IMR-90 (cell line): ENCODE measurements around the gene URI1. TPM values are rescaled to one million over a fixed set of nuclear protein-coding genes. Genes with fewer than 3 reads are reported as not detected.

Source experiments
- ATAC-seq: fragments of 200-7000 bp; cut with Tn5 transposase; 2 replicates; pipeline ENCODE4 v1.9.1; 2020; ENCODE audit warnings: low read depth, mild to moderate bottlenecking, moderate library complexity
- BruUV-seq: library from RNA; stranded (reverse); fragments of 400-500 nt; replicated peaks from 2 replicates; lab custom pipeline; 2021; lab: Mats Ljungman, UMichigan
- CTCF ChIA-PET: fragments of 300-600 bp; formaldehyde crosslinking; extraction: SDS; loops from one replicate; lab custom pipeline; 2021; ENCODE audit warnings: antibody characterized with exemption; lab: Yijun Ruan, JAX
- POLR2A ChIA-PET: fragments of 300-600 bp; sonication (Branson Sonifier 250); formaldehyde crosslinking; loops from one replicate; lab custom pipeline; 2022; ENCODE audit warnings: antibody characterized with exemption; ENCODE audit not compliant: unreplicated experiment; lab: Charles Lee
- DNase-seq: peaks from one replicate; pipeline ENCODE4 v3.0.0; 2013
- H2AFZ ChIP-seq: replicated peaks from 2 replicates; pipeline ENCODE3; 2013; ENCODE audit warnings: low read length, mild to moderate bottlenecking; ENCODE audit not compliant: poor library complexity
- H2AK5ac ChIP-seq: 2 replicates; pipeline ENCODE4 v1.6.1; 2013; ENCODE audit warnings: low read depth, low read length, inconsistent platforms
- H2AK9ac ChIP-seq: replicated peaks from 2 replicates; pipeline ENCODE3; 2013; ENCODE audit warnings: mild to moderate bottlenecking, low read depth, low read length, moderate library complexity; ENCODE audit not compliant: poor library complexity
- H2BK120ac ChIP-seq: 2 replicates; pipeline ENCODE4 v1.6.1; 2013; ENCODE audit warnings: low read depth, low read length, inconsistent platforms
- H2BK15ac ChIP-seq: 3 replicates; pipeline ENCODE4 v1.6.1; 2013; ENCODE audit warnings: low read depth, low read length, inconsistent platforms
- H2BK20ac ChIP-seq: 2 replicates; pipeline ENCODE4 v1.6.1; 2013; ENCODE audit warnings: low read depth, mild to moderate bottlenecking, inconsistent platforms, low read length, moderate library complexity
- H2BK5ac ChIP-seq: 2 replicates; pipeline ENCODE4 v1.6.1; 2013; ENCODE audit warnings: mild to moderate bottlenecking, low read depth, low read length, inconsistent platforms; ENCODE audit not compliant: poor library complexity, severe bottlenecking
- H3K14ac ChIP-seq: replicated peaks from 2 replicates; pipeline ENCODE4 v1.6.1; 2013; ENCODE audit warnings: low read depth, low read length, inconsistent platforms
- H3K18ac ChIP-seq: 2 replicates; pipeline ENCODE4 v1.6.1; 2013; ENCODE audit warnings: low read depth, low read length, control low read depth
- H3K23ac ChIP-seq: 2 replicates; pipeline ENCODE4 v1.6.1; 2013; ENCODE audit warnings: low read depth, low read length, inconsistent platforms
- H3K27ac ChIP-seq: 2 replicates; pipeline ENCODE4 v1.5.1; 2013; ENCODE audit warnings: mild to moderate bottlenecking, control low read depth, low read length; ENCODE audit not compliant: insufficient read depth
- H3K27me3 ChIP-seq: 2 replicates; pipeline ENCODE4 v1.6.1; 2013; ENCODE audit warnings: low read length; ENCODE audit not compliant: control insufficient read depth, insufficient read depth
- H3K36me3 ChIP-seq: 2 replicates; pipeline ENCODE4 v1.6.1; 2013; ENCODE audit warnings: low read length, mixed read lengths; ENCODE audit not compliant: control insufficient read depth, insufficient read depth
- H3K4ac ChIP-seq: 2 replicates; pipeline ENCODE4 v1.6.1; 2013; ENCODE audit warnings: low read depth, low read length, inconsistent platforms
- H3K4me1 ChIP-seq: 2 replicates; pipeline ENCODE4 v1.6.1; 2013; ENCODE audit warnings: low read length, mixed read lengths; ENCODE audit not compliant: control insufficient read depth, insufficient read depth
- H3K4me2 ChIP-seq: 2 replicates; pipeline ENCODE4 v1.6.1; 2013; ENCODE audit warnings: low read depth, mild to moderate bottlenecking, control low read depth, low read length, moderate library complexity
- H3K4me3 ChIP-seq: 2 replicates; pipeline ENCODE4 v1.5.1; 2013; ENCODE audit warnings: low read depth, mild to moderate bottlenecking, control low read depth, low read length, moderate library complexity; ENCODE audit not compliant: insufficient read depth
- H3K56ac ChIP-seq: 2 replicates; pipeline ENCODE4 v1.6.1; 2013; ENCODE audit warnings: low read length, inconsistent platforms; ENCODE audit not compliant: insufficient read depth; ENCODE audit errors: extremely low read depth
- H3K79me1 ChIP-seq, 2 experiments: 2 replicates each; pipeline ENCODE4 v1.6.1; 2013; ENCODE audit warnings: low read length in 2 of 2, inconsistent platforms in 1 of 2, low read depth in 1 of 2
- H3K9ac ChIP-seq: 2 replicates; pipeline ENCODE4 v1.6.1; 2013; ENCODE audit warnings: low read depth, low read length, control low read depth
- H3K9me1 ChIP-seq: 2 replicates; pipeline ENCODE4 v1.6.1; 2013; ENCODE audit warnings: low read length, inconsistent platforms; ENCODE audit not compliant: insufficient read depth
- H3K9me3 ChIP-seq: 2 replicates; pipeline ENCODE4 v1.6.1; 2013; ENCODE audit warnings: low read length; ENCODE audit not compliant: control insufficient read depth, insufficient read depth
- H4K20me1 ChIP-seq: 2 replicates; pipeline ENCODE4 v1.6.1; 2013; ENCODE audit warnings: low read length, inconsistent platforms; ENCODE audit not compliant: insufficient read depth
- H4K5ac ChIP-seq: 2 replicates; pipeline ENCODE4 v1.6.1; 2013; ENCODE audit warnings: mild to moderate bottlenecking, low read depth, low read length, control low read depth
- H4K8ac ChIP-seq, 2 experiments: 2 replicates each; pipeline ENCODE4 v1.6.1; 2013; ENCODE audit warnings: low read depth in 2 of 2, low read length in 2 of 2, control low read depth in 1 of 2, inconsistent platforms in 1 of 2
- H4K91ac ChIP-seq: 2 replicates; pipeline ENCODE4 v1.6.1; 2013; ENCODE audit warnings: low read depth, low read length, inconsistent platforms; ENCODE audit not compliant: insufficient read depth
- CEBPB ChIP-seq: IDR thresholded peaks from 2 replicates; pipeline ENCODE4 v1.6.1; 2012; ENCODE audit warnings: low read depth, low read length, improper control_type of control experiment
- CHD1 ChIP-seq: IDR thresholded peaks from 2 replicates; pipeline ENCODE4 v1.6.1; 2012; ENCODE audit warnings: low read depth, low read length, improper control_type of control experiment
- MAFK ChIP-seq: IDR thresholded peaks from 2 replicates; pipeline ENCODE4 v1.6.1; 2012; ENCODE audit warnings: low read depth, low read length, improper control_type of control experiment
- RCOR1 ChIP-seq: IDR thresholded peaks from 2 replicates; pipeline ENCODE4 v1.6.1; 2012; ENCODE audit warnings: mild to moderate bottlenecking, low read length, improper control_type of control experiment; ENCODE audit not compliant: insufficient replicate concordance
- USF2 ChIP-seq: fragments of 150-350 bp; IDR thresholded peaks from 2 replicates; pipeline ENCODE4 v1.6.1; 2017; ENCODE audit warnings: mild to moderate bottlenecking, antibody characterized with exemption, low read length, low read depth
- WGBS, 2 experiments: methylation state at CpG; one replicate each; pipeline versions ENCODE4 v1.1.5 to v1.1.7; 2013; ENCODE audit warnings: missing lambda C conversion rate in 2 of 2; ENCODE audit not compliant: insufficient read length in 1 of 2; ENCODE audit errors: extremely low coverage in 2 of 2; 5-methylcytosine and 5-hydroxymethylcytosine counted together
- dilution Hi-C: fragments of 300-500 bp; cut with HindIII; formaldehyde crosslinking; loops from one replicate; pipeline ENCODE4 v1.14.3; 2018; ENCODE audit warnings: low sequenced_read_pairs; ENCODE audit not compliant: unreplicated experiment
- in situ Hi-C: fragments of 300-500 bp; cut with MboI; formaldehyde crosslinking; loops from 3 replicates; pipeline ENCODE4 v1.14.3; 2019; ENCODE audit warnings: low sequenced_read_pairs, inconsistent platforms, mixed read lengths
- intact Hi-C: fragments of 100-400 bp; cut with micrococcal nuclease; formaldehyde crosslinking; loops from 2 replicates; pipeline ENCODE4 v1.10.0; 2022
- polyA plus RNA-seq, 3 experiments: library from polyadenylated mRNA; depleted of rRNA; stranded (reverse); fragments of >200 nt; gene quantifications; 2 replicates each; pipeline ENCODE4 v1.2.3, GENCODE V29; 2012; ENCODE audit warnings: low replicate concordance in 1 of 3
- total RNA-seq: library from RNA; depleted of rRNA; stranded (reverse); fragments of >200 nt; gene quantifications from 2 replicates; pipeline ENCODE4 v1.2.3, GENCODE V29; 2012

URI1 gene
- total and polyA plus RNA-seq, 2 of the 4 experiments (the other 2 are of a cell fraction) = 43.2 to 45.3 TPM

- no TSS peak for BruUV-seq
- in situ Hi-C loops (no loop called here), dilution Hi-C loops (no loop called here), intact Hi-C loops (no loop called here)
- peaks cover 6% of the 10 kb centered on the region; the same call in 1 of the 2 replicates for H3K9me1 ChIP-seq
- no peak overlapping the region for H3K23ac ChIP-seq
- no peak overlapping the region for H4K91ac ChIP-seq
- no peak overlapping the region for H2BK20ac ChIP-seq
- no peaks in the 10 kb centered on the region for H3K27me3 ChIP-seq
- H2AK5ac ChIP-seq = no peak overlapping the region
- no peak overlapping the region for H4K5ac ChIP-seq
- H3K27ac ChIP-seq = no peak overlapping the region
- H3K56ac ChIP-seq = no peak overlapping the region
- no peak overlapping the region for H3K9ac ChIP-seq
- H2AK9ac ChIP-seq = no peak overlapping the region
- ChIA-PET POLR2A (no interaction called here), CTCF (interaction anchor here (1.3 kb wide), 1 partner anchor 11 kb away, joined by 3 read pairs; no protein-coding TSS in a partner anchor)
- no peak overlapping the region for H2BK5ac ChIP-seq
- H3K9me3 ChIP-seq = no peaks in the 10 kb centered on the region
- H2AFZ ChIP-seq = no peak overlapping the region
- H3K18ac ChIP-seq = no peak overlapping the region
- H3K4me3 ChIP-seq = no peak overlapping the region
- no peak overlapping the region for H3K4ac ChIP-seq
- DNase-seq = no peak
- H2BK120ac ChIP-seq = no peak overlapping the region
- no CpG with 5 or more reads among the region's 6 CpGs for WGBS, 2 experiments
- TF ChIP-seq CEBPB = no peak
- TF ChIP-seq MAFK = no peak
- TF ChIP-seq RCOR1 = no peak
- TF ChIP-seq USF2 = no peak
- TF ChIP-seq CHD1 = no peak
- H3K79me1 ChIP-seq = peaks cover 22 to 31% of the 10 kb centered on the region in 2 experiments
- H3K4me2 ChIP-seq = no peak overlapping the region
- H2BK15ac ChIP-seq = no peak overlapping the region
- peaks cover 11% of the 10 kb centered on the region; the same call in 1 of the 2 replicates for H4K20me1 ChIP-seq
- H4K8ac ChIP-seq = no peak overlapping the region
- peaks cover 5% of the 10 kb centered on the region for H3K4me1 ChIP-seq
- no peak overlapping the region for H3K14ac ChIP-seq
- ATAC-seq = no peak
- H3K36me3 ChIP-seq = no peaks in the 10 kb centered on the region
These were observed 34.3 kb downstream of the URI1 start for GRCh38 chr19:29976151-29976943.
